GM18909 (cell line): ENCODE results near the gene TBX6.

Experiments
- ATAC-seq: cut with Tn5 transposase; IDR thresholded peaks from one replicate; pipeline ENCODE4 v1.9.1; 2021; ENCODE audit warnings: mild to moderate bottlenecking; ENCODE audit not compliant: unreplicated experiment, poor library complexity

Gene TBX6

DNA sequence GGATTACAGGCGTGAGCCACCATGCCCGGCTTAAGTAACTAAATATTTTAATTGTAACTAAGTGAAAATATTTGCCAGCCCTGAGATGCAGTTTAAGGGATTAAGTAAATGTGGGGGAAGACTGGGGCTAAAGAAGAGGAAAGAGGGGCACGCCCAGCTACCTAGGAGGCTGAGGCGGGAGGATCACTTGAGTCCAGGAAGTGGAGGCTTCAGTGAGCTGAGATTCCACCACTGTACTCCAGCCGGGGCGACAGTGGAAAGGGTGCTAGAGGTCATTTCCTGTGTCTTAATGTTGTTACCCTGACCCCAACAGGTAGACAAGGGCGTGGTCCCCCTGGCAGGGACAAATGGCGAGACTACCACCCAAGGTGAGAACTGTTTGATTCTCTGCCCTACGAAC, 23.4 kb downstream of the TBX6 start:
- no peak for ATAC-seq

DNA sequence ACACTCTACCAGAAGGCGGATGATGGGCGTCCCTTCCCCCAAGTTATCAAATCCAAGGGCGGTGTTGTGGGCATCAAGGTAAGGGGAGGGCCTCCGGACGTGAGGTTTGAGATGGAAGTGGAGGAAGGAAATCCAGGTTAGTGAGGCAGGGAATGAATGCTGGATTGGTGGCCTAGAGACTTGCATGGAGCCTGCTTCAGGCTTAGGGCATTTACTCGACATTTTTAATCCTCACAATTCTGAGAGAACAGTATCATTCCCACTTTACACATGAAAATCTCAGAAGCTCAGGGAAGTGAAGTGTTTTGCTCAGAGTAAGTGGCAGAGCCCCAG, 24.2 kb downstream of the TBX6 start:
- ATAC-seq, result no peak

DNA sequence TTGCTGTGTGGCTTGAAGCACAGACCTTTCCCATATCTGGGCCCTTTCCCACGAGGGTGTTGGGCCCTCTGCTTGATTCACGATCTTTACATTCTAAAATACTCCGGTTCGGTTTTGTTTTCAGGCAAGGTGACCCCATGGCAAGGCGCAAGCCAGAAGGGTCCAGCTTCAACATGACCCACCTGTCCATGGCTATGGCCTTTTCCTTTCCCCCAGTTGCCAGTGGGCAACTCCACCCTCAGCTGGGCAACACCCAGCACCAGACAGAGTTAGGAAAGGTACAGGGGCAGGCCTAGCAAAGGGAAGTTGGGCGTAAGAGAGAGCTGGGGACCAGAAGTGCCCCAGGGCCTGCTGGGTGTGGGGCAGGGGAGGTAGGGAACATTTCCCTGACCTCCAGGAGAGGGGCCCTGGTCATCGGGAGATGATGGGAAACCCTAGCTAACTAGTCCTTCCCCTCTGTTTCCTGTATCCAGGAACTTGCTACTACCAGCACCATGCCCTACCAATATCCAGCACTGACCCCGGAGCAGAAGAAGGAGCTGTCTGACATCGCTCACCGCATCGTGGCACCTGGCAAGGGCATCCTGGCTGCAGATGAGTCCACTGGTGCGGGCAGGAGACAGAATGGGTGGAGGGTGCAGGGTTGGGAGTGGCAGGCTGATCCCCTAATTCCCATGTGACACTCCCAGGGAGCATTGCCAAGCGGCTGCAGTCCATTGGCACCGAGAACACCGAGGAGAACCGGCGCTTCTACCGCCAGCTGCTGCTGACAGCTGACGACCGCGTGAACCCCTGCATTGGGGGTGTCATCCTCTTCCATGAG, 24.8 kb downstream of the TBX6 start:
- no peak for ATAC-seq

DNA sequence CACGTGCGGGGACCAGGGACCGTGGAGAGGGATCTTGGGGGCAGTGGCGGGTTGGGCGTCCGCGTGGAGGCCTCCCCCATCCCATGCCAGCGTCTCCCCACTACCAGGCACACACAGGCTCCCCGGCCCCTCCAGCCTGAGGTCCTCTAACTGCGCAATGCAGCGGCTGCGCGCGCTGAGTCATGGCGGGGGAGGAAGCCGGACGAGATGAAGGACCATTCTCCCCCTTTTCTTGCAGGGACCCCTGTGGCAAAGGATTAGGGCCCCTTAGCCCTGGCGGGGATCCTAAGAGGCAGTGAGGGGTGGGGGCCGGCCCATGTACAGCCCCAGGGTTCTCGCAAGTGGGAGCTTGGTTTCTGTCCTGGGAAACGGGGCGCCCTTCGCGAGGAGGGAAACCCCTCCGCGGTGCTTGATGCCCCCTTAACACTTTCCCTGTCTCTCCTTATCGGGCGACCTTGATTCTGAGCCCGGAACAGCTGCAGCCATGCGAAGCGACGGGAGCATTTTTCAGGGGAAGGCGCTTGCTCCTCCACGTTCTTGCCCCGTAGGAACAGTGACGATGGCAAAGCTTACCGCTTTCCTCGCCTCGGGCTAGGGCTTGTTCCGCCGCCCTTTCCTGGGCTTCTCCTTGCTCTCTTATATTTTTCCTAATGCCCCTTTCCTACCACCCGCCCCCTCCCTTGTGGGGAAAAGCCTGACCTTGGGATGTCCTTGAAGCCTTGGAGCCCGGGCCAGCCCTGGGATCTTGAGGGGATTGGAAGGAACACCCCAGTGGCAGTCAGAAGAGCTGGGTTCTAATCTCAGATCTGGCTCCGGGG, 25.6 kb downstream of the TBX6 start:
- ATAC-seq, result peak; percentile 6

DNA sequence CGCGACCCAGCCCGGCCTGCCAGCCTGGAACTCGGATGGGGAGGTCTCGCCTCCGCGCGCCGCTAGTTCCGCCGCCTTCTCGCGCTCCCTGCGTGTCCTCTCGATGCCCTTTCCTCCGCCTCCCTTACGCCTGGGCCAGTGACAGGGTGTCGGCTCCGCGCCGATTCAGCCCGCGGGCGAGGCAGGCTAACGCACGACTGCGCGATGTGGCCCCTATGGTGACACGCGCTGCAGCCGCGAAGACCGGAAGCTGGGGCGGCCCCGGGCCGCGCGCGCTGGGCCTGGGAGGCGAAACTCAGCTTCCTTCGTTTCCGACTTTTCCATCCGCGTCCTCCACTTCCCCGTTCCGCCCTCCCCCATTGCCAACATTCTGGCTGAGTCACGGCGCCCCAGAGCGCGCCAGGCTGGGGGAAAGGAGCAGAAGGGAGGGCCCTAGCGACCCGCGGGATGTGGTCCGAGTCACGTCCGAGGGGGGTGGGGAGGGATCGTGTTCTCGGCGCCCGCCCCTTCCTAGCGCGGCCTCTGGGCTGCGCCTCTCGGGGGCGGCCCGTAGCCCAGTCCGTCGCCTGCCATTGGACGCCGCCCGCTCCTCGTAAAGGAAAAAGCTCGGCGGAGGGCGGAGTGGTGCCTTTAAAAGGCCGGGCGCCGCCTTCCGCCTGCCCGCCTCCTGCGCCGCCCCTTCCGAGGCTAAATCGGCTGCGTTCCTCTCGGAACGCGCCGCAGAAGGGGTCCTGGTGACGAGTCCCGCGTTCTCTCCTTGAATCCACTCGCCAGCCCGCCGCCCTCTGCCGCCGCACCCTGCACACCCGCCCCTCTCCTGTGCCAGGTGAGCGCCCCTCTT, 26.4 kb downstream of the TBX6 start, which contains the start of gene ALDOA:
Gene ALDOA (plus strand): TSS at position 659 of the 841 bp plus-strand sequence. CDS start 1,138 bp downstream, outside the sequence.
- peak; percentile 84 for ATAC-seq

DNA sequence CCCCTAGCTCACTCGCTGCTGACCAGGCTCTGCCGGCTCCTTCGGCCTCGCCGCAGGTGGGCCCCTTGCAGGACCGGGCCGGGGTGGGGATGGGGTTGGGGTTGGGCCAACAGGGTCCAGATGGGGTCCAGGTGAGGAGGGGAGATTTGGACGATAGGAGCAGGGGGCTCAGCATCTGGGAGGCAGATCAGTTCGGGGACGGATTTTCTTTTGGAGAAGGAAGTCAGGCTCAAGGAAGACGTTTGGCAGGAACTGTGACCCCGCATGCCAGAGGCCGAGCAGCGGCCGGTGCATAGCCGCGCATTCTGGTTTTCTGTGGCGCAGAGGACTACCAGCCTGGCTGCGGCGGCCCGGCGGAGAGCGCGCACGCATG, 27.0 kb downstream of the TBX6 start:
- peak; percentile 3 for ATAC-seq

DNA sequence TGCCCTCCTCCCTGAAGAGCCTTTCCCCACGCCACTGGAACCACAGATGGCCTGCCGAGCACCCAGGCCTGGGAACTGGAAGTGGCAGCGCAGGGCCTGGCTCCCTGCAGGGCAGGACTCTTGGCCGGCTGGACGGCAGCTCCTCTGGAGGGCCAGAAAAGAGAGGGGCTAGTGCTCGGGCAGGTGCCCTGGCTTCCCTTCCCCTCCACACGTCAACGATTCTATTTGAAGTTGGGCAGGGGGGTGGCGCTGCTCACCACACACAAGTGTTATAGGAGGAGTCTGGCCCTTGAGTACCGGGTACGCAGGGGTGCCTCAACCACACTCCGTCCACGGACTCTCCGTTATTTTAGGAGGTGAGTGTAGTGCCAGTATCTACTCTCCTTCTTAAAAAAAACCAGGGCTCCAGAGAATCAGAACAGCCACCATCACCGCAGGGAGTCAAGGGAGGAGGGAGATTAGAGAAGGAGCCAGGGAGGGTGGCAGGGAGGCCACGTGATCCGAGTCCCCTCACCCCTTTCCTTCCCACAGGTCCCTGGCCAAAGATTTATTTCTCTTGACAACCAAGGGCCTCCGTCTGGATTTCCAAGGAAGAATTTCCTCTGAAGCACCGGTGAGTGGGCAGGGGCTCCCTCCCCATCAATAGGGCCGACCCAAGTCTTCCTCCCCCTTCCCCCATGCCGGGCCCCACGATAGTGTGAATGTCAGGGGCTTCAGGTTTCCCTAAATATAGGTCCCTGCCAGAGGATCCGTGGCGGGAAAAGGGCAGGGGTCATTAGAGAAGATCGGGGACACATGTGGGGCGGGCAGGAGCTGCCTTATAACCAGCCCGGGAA, 27.6 kb downstream of the TBX6 start:
- ATAC-seq, result no peak

DNA sequence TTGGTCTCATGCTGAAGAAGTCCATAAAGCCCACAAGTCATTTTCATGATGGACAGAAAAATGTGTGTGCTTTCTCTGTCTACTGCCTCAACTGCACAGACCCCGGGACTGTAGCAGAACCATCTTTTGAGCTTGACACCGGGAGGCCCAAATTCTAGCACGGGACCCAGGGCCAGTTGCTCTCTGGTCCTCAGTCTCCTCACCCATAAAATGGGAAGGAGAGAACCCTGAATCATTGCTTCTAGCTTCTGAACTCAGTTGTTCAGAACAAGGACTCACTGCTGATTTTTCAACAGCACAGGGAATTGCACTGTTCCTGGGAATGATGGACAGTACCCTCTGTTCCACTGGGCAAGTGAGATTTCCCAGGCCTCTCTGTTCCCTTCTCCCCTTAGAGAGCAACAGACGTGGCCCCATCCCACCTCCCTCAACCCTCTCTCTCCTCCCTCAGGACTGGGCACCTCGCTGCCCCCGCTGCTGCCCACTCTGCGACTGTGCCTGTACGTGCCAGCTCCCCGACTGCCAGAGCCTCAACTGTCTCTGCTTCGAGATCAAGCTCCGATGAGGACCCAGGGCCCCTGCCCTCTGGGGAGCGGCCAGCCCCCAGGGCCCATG, 28.3 kb downstream of the TBX6 start:
- no peak for ATAC-seq

DNA sequence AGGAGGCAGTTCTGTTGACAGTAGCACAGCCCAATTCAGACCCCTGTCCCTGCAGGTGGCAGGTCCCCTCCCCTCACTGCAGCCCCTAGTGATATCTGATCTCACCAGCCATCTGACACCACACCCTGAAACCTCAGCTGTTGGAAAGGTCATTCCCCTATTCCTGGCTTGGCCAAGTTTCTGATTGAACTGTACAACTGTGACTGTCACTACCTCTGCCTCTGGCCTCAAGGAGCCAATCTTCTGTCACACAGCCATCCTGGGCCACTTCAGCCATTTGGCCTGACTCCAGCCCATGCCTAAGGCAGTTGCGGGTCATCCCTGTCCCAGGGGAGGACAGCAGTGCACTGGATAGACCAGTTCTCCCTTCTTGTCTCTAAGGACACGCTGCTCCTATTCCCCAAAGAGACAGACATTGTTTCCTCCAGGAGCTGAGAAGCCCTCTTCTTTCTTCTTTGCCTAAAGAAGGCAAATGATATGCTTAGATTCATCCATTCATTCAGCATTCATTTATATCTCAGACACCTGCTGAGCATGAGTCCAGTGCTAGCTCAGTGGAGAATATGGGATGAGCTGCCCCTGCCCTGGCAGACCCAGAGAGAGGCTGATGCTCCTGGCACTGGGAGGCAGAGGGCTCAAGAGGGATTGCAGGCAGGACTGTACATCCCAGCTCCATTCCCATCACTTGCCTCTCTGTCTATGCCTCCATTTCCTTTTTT, 30.7 kb downstream of the TBX6 start:
- ATAC-seq, result no peak

DNA sequence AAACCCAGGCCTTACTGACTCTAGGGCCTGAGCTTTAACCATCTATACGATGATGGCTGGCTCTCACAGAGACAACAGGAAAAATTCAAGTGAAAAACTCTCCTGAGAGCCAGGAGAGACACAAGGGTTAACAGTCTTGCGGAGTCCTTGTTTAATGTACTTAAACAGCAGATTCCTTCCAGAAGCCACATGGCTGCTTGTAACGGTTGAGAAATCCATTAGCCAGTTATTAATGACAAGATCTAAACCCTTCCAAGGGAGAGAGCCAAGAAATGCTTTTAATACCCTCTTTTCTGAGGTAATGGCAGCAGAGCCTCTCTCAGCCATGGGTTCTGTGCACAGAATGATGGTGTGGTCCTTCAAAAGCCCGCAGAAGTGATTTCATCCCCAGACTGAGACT, 31.4 kb downstream of the TBX6 start:
- ATAC-seq, result no peak

DNA sequence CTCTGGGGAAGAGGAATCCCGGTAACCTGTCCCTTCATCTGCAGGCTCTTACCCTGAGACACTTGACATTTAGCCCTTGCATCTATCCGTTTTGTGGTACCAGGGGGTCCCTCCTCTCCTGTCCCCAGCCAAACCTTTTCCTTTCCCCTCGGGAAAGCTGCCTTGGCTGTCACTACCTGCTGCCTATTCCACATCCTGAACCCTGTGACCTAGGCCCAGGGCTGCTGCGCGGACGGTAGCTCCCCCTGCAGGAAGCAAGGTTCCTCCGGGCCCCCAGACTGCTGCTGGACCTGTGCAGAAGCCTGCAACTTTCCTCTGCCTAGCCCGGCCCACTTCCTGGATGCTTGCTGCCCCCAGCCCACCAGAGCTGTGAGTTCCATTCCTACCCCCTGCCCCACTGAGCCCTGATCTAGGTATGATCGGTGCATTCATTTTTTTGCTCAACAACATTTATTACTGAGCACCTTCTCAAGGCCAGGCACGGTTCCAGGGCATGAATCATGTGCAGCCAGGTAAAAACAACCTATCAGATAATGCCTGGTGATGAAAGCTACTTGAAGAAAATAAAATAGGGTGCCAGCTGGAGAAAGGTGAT, 36.7 kb downstream of the TBX6 start:
- no peak for ATAC-seq

DNA sequence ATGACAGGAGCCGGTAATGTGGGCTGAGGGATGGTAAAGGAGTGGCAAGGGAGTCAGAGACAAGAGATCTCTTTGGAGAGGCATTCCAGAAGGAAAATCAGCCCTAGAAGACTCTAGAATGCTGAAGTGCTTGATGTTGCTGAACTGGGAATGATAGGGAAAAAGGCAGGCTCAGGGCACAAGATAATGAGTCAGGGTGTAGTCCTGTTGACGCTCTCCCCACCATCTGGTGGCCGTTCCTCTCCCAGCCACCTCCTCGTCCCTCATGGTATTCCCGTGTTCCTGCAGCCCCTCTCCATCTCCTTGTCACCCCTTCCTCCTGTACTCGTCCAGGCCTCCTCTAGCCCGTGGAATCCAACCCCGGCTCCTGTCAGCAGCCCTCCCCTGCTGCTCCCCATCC, 37.3 kb downstream of the TBX6 start:
- ATAC-seq, result no peak

DNA sequence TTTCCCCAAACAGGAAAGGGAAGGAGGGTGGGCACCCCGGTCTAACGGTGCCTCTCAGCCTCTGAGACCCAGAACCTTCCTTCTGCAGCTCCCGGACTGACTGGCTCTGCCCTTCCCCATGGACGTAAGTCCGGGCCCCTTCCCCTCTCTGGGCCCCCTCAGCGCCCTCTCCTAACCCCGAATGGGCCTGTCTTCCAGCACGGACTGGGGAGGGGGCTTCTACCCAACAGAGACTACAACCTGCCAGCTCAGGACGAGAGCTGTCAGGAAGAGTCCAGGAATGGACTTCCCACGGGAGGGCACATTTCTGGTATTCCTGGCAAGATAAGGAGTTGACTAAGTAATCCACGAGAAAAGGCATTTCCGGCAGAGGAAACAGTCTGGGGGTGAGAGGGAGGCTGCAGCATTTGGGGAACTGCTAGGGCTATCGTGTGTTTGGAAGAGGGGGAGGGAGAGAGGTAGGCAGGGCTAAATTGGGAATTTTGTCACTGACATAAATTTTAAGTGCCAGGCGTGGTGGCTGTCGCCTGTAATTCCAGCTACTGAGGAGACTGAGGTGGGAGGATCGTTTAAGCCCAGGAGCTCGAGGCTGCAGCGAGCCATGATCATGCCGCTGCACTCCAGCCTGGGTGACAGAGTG, 38.2 kb downstream of the TBX6 start:
- ATAC-seq, result peak; percentile 6

DNA sequence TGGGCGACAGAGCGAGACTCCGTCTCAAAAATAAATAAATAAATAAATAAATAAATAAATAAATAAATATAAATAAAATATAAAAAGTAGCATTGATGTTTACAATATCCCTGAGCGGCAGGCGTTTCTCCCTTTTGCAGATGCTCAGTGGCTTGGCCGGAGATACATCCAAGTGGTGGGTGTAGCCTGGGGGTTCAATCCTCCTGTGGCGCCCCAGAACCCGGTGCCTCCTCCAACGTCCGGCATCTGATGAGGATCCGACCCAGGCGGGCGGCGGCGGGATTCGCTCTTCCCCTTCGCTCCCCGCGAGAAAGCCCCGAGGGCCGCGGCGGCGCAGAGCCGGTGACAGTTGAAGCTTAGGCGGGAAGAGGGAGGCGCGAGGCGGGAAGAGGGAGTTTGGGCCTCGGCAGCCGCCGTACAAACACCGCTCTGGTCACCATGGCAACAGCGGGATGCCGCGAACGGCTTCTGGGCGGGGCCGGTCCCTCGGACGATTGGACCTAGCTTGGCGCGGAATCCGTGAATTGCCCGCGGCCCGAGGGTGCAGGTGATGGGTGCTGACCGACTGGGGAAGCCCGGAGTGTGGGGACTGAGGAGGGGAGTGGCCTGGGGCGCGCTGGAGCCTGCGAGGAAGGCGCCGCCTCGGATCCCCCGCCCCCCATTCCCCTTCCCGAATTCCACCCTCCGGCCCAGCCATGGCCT, 38.9 kb downstream of the TBX6 start:
- ATAC-seq, result peak; percentile 66

DNA sequence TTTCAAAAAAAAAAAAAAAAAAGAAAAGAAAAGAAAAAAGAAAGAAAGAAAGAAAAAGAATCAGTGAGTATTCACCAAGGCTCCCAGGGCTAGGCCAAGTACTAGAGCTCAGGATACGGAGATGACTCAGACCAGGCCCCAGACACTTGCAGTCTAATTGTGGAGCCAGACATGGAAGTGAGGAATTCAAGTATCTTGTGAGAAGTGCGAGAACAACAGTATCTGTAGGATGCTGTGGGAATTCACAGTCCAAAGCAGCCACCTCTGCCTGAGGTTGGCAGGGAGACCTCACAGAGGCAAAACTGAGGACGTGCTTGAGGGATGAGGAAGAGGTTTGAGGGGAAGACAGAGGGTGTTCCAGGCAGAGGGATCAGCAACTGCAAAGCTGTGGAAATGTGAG, 40.2 kb downstream of the TBX6 start:
- no peak for ATAC-seq

DNA sequence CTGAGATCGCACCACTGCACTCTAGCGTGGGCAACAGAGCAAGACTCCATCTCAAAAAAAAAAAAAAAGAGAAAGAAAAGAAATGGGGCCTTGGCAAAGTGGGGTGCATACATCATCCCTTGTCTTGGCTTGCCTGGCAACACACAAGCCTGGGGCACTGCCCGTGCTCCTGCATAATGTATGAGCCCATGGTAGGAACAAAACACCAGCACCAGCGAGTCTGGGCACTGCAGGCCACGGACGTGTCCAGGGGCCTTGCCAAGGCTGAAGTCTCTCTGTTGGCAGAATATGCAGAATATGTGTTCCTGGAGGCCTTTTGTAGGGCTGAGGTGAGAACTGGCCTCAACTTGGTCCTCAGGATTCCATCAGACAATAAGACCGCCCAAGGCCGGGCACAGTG, 41.9 kb downstream of the TBX6 start:
- no peak for ATAC-seq

DNA sequence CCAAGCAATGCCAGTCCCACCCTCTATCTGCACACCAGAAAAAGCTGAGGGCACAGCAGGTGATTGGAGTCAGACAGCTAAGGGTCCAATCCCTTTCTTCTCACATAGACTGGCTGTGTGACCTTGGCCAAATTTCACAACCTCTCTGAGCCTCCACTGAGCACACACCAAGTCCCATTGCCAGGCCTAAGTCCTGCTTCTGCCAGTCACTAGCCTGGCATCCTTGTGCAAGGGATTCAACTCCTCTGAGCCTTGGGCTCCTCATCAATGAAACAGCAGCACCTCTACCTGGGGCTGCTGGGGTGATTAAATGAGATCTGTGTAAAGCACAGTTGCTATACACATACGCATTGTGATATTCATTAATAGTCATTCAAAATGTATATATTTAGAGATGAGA, 45.1 kb downstream of the TBX6 start:
- ATAC-seq, result no peak
